HG02588 (cell line): Measurements from ENCODE around the gene PPFIA1.
"Not testable (repeated sequence)": the region's sequence is repeated elsewhere in the genome, so short reads cannot be mapped to it uniquely, and the experiment has no call there.

Experiments
- ATAC-seq: cut with Tn5 transposase; IDR thresholded peaks from one replicate; pipeline ENCODE4 v1.9.1; 2021; ENCODE audit warnings: mild to moderate bottlenecking, moderate library complexity; ENCODE audit not compliant: unreplicated experiment

PPFIA1 gene

DNA sequence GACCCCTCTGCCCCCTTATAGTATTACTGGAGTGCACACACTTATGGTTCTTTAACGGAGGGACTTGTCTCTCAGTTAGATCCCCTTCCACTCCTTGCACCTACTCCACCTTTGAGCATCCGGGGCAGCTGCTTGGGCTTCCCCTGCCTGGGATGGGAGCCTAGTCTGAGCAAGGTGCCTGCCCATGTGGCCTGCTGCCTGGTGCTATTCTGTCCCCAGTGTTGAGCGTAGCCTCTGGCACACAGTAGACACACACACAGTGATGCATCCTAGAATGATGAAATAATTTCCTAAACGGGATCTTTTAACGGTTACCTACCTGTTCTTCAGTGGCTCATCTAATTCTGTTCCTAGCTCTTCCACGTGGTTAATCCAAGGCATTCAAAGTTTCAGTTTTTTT is 22.4 kb downstream of the PPFIA1 start:
- no peak for ATAC-seq

GRCh38 chr11:70295166-70295565 is 24.7 kb downstream of the PPFIA1 start:
- not testable (repeated sequence) for ATAC-seq

- no peak for ATAC-seq
Observed at GRCh38 chr11:70296681-70297080, 26.2 kb downstream of the PPFIA1 start.

DNA sequence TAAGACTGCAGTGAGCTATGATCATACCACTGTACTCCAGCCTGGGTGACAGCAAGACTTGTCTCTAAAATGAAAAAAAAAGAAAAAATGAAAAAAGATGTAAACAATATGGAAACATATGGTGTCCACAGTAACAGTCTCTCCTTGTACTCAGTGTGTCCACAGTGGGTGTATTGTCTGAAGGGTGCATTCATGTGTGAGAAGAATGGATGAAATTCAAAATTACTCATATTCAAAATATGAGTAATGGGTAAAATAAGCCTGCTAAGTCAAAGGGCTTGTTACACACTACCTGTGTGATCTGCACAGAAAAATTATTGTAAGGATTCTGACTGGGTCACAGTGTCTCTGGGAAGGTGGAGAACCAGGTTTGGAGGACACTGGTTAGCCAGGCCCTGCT is 26.9 kb downstream of the PPFIA1 start:
- ATAC-seq = no peak

DNA sequence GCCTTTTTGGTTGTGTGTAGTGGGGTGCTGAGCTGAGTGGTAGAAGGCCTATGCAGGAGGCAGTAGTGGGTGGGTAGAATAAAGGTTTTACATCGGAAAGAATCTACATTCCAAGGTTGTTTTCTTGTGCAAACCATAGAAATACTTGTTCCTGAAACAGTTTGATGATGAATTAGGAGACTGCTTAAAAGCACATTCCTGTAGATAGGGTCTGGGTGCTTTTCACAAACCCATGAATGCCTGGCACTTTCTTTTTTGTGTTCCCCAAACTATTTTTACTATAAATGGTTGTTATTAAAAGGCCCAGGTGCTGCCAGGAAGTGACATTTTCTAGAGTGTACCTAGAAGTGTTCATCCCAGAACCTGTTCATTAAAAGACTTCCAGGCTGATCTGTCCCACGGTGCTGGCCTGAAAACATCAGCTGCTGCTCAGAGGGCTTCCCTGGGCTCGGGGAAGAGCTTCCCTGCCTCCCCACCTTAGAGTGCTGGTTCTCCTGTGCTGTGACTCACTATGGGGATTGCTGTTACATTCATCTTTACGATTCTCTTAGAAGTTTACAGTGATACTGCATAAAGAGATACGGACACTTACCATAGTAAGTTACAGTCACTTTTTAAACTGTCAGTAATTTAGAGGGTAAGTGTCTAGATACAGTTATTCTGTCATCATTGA is 27.9 kb downstream of the PPFIA1 start:
- ATAC-seq = no peak

DNA sequence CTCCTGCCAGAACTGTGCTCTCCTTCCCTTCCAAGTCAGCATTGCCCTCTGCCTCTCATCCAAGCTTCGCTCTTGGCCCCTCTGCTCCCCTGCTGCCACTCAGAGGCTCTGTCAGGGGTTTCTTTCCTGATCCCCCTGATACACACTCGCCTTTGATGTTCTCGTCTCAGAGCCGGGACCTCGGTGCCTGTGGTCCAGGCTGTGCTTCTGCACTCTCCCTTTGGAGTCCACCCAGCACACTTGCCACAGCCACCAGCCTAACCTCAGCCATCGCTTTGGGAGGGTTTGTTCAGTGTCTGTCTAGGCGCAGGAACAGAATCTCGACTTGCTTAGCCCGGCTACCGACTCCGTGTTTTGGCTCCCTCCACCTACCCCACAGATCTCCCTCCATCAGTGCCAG is 29.1 kb downstream of the PPFIA1 start:
- no peak for ATAC-seq

DNA sequence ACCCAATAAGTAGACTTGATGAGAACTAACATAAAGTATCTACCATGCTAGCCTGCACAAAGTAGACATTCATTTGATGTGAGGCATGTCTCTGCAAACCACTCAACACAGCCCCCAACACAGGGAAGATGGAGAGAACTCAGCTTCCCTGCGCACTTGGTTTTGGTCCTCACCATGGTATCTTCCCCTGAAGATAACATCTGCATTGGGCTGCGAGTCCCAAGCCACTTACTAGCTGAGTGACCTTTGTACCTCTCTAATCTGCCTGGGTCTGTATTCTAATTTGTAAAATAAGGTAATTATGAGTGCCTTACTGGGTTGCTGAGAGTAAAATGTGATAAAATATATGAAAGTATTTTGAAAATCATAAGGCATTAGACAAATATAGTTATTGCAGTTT is 30.7 kb downstream of the PPFIA1 start:
- no peak for ATAC-seq

GRCh38 chr11:70301721-70302418 is 31.4 kb downstream of the PPFIA1 start:
- ATAC-seq = no peak

DNA sequence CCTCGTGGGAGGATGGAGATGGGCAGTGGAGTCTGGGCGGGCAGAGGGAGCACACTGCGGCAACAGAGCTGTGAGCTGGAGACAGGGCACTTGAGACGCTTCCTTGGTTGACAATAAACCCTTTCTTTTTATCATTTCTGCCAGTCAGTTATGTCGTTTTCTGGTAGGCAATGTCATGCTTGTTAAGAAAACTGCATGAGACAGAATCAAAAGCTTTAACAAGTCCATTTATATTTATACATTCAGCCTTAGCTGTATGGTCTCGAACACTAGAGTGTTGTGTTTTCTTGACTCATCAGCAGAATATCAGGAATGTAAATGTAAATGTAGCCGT is 31.9 kb downstream of the PPFIA1 start:
- ATAC-seq = no peak

GRCh38 chr11:70303070-70303469 is 32.6 kb downstream of the PPFIA1 start:
- ATAC-seq = no peak

- ATAC-seq = no peak
Observed at GRCh38 chr11:70304208-70304603, 33.7 kb downstream of the PPFIA1 start.

GRCh38 chr11:70305501-70305900 is 35.0 kb downstream of the PPFIA1 start:
- no peak for ATAC-seq

- no peak for ATAC-seq
Observed at GRCh38 chr11:70306586-70307033, 36.1 kb downstream of the PPFIA1 start.

GRCh38 chr11:70307176-70307575 is 36.7 kb downstream of the PPFIA1 start:
- ATAC-seq = no peak

GRCh38 chr11:70311616-70312015 is 41.1 kb downstream of the PPFIA1 start:
- ATAC-seq = no peak

DNA sequence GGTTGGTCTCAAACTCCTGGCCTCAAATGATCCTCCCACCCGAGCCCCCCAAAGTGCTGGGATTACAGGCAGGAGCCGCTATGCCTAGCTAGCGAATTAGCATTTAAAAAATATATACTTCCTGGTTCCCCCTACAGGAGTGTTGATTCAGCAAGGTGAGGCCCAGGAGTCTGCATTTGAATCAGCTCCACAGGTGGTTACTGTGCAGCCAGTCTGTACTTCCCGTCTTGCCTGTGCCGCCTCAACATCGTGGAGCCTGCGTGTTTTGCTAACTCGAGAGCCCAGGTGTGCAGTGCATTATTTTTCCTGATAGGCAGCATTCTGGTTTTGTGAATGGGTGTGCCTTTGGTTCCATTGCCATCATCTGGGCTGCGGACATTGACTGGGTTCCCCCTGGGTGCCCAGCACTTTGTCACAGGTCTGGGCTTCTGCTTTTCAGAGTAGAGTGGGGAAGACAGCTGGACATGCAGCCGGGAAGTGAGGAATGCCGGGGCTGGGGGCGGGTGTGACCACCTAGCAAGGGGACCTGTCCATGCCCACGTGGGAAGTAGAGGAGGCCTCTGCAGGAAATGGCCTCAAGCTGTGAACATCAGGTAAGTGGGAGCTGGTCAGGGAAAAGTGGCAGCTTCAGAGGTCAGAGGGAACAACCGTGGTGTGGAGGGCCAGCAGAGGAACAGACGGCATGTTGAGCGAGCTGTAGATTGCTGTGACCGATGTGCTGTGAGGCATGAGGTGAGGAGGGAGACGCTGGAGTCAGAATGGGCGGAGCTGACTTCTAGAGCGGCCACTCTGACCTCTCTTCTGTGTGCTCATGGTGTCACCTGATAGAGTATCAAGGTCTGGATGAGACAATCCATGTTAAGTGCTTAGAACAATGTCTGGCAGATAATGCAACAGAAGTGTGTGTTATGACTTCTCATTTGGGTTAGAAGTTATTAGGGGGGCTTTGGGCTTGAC is 42.2 kb downstream of the PPFIA1 start:
- ATAC-seq = no peak

DNA sequence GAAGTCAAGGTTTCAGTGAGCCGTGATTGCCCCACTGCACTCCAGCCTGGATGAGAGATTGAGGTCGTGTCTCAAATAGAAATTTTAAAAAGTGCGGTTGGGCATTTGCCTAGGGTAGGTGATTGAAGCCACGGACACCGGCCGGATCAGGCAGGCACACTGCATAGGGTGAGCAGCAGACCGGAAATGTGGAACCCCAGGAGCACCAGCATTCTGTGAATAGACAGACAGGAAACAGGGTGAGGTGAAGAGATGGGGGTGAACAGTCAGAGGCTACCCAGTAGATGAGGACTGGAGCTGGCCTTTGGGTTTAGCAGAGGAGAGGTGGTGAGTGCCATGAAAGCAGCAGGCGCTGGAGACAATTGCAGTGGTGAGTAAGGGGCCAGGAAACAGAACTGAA is 43.5 kb downstream of the PPFIA1 start:
- no peak for ATAC-seq

DNA sequence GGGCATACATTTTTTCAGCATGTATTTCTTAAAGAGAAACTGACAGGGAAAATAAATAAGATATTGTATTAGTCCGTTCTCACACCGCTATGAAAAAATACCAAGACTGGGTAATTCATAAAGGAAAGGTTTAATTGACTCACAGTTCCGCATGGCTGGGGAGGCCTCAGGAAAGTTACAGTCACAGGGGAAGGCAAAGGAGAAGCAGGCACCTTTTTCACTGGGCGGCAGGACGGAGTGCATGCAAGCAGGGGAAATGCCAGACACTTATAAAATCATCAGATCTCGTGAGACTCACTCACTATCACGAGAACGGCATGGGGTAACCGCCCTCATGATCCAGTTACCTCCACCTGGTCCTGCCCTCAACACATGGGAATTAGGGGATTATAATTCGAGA is 44.2 kb downstream of the PPFIA1 start:
- no peak for ATAC-seq

GRCh38 chr11:70315716-70316115 is 45.2 kb downstream of the PPFIA1 start:
- ATAC-seq = no peak

- ATAC-seq = no peak
Observed at GRCh38 chr11:70317581-70318305, 47.3 kb downstream of the PPFIA1 start.
